A549 (cell line): ENCODE measurements around the gene IFITM1.

ENCODE experiments used
- CEBPB ChIP-seq, 2 experiments: fragments of >200 bp in 1 of 2; sonication (Bioruptor Twin) in 1 of 2; formaldehyde crosslinking in 1 of 2; IDR thresholded peaks; 2 replicates each; pipeline ENCODE4 v1.6.1; 2012 to 2016
- CTCF ChIP-seq: fragments of >200 bp; sonication (Bioruptor Twin); formaldehyde crosslinking; IDR thresholded peaks from 3 replicates; pipeline ENCODE4 v1.5.1; 2016
- EP300 ChIP-seq, 2 experiments: fragments of >200 bp; sonication (Bioruptor Twin); formaldehyde crosslinking; IDR thresholded peaks; 2 replicates in 1 of 2; 3 replicates in 1 of 2; pipeline ENCODE4 v1.6.1; 2016 to 2017
- ESRRA ChIP-seq: fragments of 150-350 bp; IDR thresholded peaks from 2 replicates; pipeline ENCODE4 v1.6.1; 2014; ENCODE audit warnings: mild to moderate bottlenecking, low read length, borderline replicate concordance
- HEYL ChIP-seq: fragments of 250-450 bp; sonication (Bioruptor Pico); IDR thresholded peaks from 2 replicates; pipeline ENCODE4 v1.8.0; 2021; ENCODE audit warnings: mild to moderate bottlenecking, moderate library complexity
- POLR2A ChIP-seq: IDR thresholded peaks from 2 replicates; pipeline ENCODE4 v1.6.1; 2012; ENCODE audit warnings: mild to moderate bottlenecking, low read length
- RAD21 ChIP-seq, 2 experiments: fragments of >200 bp in 1 of 2; sonication (Bioruptor Twin) in 1 of 2; formaldehyde crosslinking in 1 of 2; IDR thresholded peaks in 1 of 2; conservative IDR thresholded peaks in 1 of 2; 2 replicates in 1 of 2; 3 replicates in 1 of 2; pipeline ENCODE4 v1.6.1; 2012 to 2018; ENCODE audit warnings: inconsistent platforms in 1 of 2
- RCOR1 ChIP-seq: fragments of 150-350 bp; IDR thresholded peaks from 2 replicates; pipeline ENCODE4 v1.6.1; 2014; ENCODE audit warnings: antibody characterized with exemption, low read length, low read depth
- SREBF2 ChIP-seq: fragments of 450-650 bp; IDR thresholded peaks from 2 replicates; pipeline ENCODE4 v1.6.1; 2014; ENCODE audit warnings: mild to moderate bottlenecking, moderate library complexity
- ZC3H11A ChIP-seq: fragments of 450-650 bp; IDR thresholded peaks from 2 replicates; pipeline ENCODE4 v1.6.1; 2014; ENCODE audit warnings: antibody characterized with exemption, mild to moderate bottlenecking
- ZFP36 ChIP-seq: fragments of 450-650 bp; IDR thresholded peaks from 2 replicates; pipeline ENCODE4 v1.6.1; 2014; ENCODE audit warnings: borderline replicate concordance; ENCODE audit not compliant: partially characterized antibody
- TF ChIP-seq, protein P1 (sequence below): IDR thresholded peaks from 2 replicates; pipeline ENCODE4 v1.6.1; 2012
- TF ChIP-seq, protein P2 (sequence below): fragments of 200-600 bp; sonication (generic); IDR thresholded peaks from 2 replicates; pipeline ENCODE4 v1.6.1; 2016; ENCODE audit warnings: antibody characterized with exemption, mild to moderate bottlenecking, moderate library complexity
- TF ChIP-seq, protein P3 (sequence below): fragments of 450-650 bp; IDR thresholded peaks from 2 replicates; pipeline ENCODE4 v1.6.1; 2014; ENCODE audit warnings: antibody characterized with exemption

GRCh38 chr11:332651-333480, 19.0 kb downstream of the IFITM1 start:
- TF ChIP-seq POLR2A (no peak), ZC3H11A (no peak), CTCF (no peak), ESRRA (no peak), CEBPB (IDR thresholded peaks at IDR 0.05) (no peak), RAD21 (conservative IDR thresholded peaks at IDR 0.05 in 1 of 2, IDR thresholded peaks at IDR 0.05 in 1 of 2) (no peak), EP300 (IDR thresholded peaks at IDR 0.05) (no peak), SREBF2 (no peak), RCOR1 (no peak), HEYL (CRISPR knock-in tag) (no peak), ZFP36 (no peak)
- TF ChIP-seq, protein P1, sequence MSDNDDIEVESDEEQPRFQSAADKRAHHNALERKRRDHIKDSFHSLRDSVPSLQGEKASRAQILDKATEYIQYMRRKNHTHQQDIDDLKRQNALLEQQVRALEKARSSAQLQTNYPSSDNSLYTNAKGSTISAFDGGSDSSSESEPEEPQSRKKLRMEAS, result no peak
- TF ChIP-seq, protein P2, sequence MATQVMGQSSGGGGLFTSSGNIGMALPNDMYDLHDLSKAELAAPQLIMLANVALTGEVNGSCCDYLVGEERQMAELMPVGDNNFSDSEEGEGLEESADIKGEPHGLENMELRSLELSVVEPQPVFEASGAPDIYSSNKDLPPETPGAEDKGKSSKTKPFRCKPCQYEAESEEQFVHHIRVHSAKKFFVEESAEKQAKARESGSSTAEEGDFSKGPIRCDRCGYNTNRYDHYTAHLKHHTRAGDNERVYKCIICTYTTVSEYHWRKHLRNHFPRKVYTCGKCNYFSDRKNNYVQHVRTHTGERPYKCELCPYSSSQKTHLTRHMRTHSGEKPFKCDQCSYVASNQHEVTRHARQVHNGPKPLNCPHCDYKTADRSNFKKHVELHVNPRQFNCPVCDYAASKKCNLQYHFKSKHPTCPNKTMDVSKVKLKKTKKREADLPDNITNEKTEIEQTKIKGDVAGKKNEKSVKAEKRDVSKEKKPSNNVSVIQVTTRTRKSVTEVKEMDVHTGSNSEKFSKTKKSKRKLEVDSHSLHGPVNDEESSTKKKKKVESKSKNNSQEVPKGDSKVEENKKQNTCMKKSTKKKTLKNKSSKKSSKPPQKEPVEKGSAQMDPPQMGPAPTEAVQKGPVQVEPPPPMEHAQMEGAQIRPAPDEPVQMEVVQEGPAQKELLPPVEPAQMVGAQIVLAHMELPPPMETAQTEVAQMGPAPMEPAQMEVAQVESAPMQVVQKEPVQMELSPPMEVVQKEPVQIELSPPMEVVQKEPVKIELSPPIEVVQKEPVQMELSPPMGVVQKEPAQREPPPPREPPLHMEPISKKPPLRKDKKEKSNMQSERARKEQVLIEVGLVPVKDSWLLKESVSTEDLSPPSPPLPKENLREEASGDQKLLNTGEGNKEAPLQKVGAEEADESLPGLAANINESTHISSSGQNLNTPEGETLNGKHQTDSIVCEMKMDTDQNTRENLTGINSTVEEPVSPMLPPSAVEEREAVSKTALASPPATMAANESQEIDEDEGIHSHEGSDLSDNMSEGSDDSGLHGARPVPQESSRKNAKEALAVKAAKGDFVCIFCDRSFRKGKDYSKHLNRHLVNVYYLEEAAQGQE, result no peak
- TF ChIP-seq, protein P3, sequence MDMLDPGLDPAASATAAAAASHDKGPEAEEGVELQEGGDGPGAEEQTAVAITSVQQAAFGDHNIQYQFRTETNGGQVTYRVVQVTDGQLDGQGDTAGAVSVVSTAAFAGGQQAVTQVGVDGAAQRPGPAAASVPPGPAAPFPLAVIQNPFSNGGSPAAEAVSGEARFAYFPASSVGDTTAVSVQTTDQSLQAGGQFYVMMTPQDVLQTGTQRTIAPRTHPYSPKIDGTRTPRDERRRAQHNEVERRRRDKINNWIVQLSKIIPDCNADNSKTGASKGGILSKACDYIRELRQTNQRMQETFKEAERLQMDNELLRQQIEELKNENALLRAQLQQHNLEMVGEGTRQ, result no peak
